ENCODE measurements around the gene RASAL2. TPM values are rescaled to one million over a fixed set of nuclear protein-coding genes. Genes with fewer than 3 reads are reported as not detected.

RASAL2 gene
- total RNA-seq, 1 experiment from 2014 or later = 22.2 TPM

GRCh38 chr1:178510155-178510554 is 416.3 kb downstream of the RASAL2 start:
- Histone ChIP-seq H2AFZ (ENCODE audit: low read length) (no peak overlapping the region), H3K4me2 (ENCODE audit: insufficient read depth, insufficient read length, low read length) (no peak overlapping the region), H3T11ph (ENCODE audit: low read length) (no peak overlapping the region), H4K8ac (replicated peaks; ENCODE audit: insufficient read length, low read depth, low read length) (no peak overlapping the region), H3K56ac (ENCODE audit: insufficient read length, low read depth, low read length) (no peak overlapping the region), H3K9me3 (ENCODE audit: control insufficient read depth, low read depth, low read length) (no peaks in the 10 kb centered on the region), H3K79me1 (ENCODE audit: insufficient read depth, low read depth, low read length, poor library complexity, severe bottlenecking) (no peaks in the 10 kb centered on the region), H2BK12ac (ENCODE audit: insufficient read length, low read depth, low read length) (no peak overlapping the region), H3K18ac (ENCODE audit: insufficient read length, low read depth, low read length) (no peak overlapping the region), H3K27ac (ENCODE audit: insufficient read length, low read depth, low read length) (no peak overlapping the region), H2BK15ac (ENCODE audit: low read depth, low read length) (no peak overlapping the region), H3K23ac (ENCODE audit: insufficient read length, low read depth, low read length) (no peak overlapping the region), H3K9ac (ENCODE audit: extremely low read depth, insufficient read length, low read length) (no peak overlapping the region), H3K4ac (ENCODE audit: low read depth, low read length) (no peak overlapping the region), H4K91ac (ENCODE audit: insufficient read length, low read depth, low read length) (no peak overlapping the region), H2AK5ac (ENCODE audit: insufficient read length, low read length) (no peak overlapping the region), H3K27me3 (ENCODE audit: insufficient read depth, low read length) (no peaks in the 10 kb centered on the region), H3K79me2 (ENCODE audit: insufficient read depth, low read length) (no peaks in the 10 kb centered on the region), H3K4me1 (ENCODE audit: insufficient read depth, low read length) (no peaks in the 10 kb centered on the region), H2BK120ac (ENCODE audit: low read depth, low read length, poor library complexity, severe bottlenecking) (no peak overlapping the region), H2BK5ac (ENCODE audit: insufficient read length, low read length) (no peak overlapping the region), H4K5ac (ENCODE audit: insufficient read length, low read depth, low read length) (no peak overlapping the region), H3K14ac (ENCODE audit: insufficient read depth, low read length) (no peak overlapping the region), H2BK20ac (ENCODE audit: low read depth, low read length, poor library complexity, severe bottlenecking) (no peak overlapping the region), H4K20me1 (ENCODE audit: control insufficient read depth, insufficient read depth, insufficient read length) (no peaks in the 10 kb centered on the region), H3K23me2 (ENCODE audit: insufficient read length, low read depth, low read length, poor library complexity, severe bottlenecking) (no peaks in the 10 kb centered on the region)
- peaks cover 4% of the 10 kb centered on the region for H3K27me3 Mint-ChIP-seq (ENCODE audit: low read depth)
- H3K27ac Mint-ChIP-seq = no peak overlapping the region
- DNase-seq = no peak
- TF ChIP-seq CTCF (conservative IDR thresholded peaks at IDR 0.05) = no peak
- peaks cover 0 to 6% of the 10 kb centered on the region in 2 experiments; a peak in 2 of 4 replicates for H3K4me1 Mint-ChIP-seq
- no CpG with 5 or more reads among the region's 4 CpGs for WGBS (ENCODE audit: extremely low coverage, insufficient read length, low lambda C conversion rate)
- no peaks in the 10 kb centered on the region for H3K9me3 Mint-ChIP-seq
- no peaks in the 10 kb centered on the region for H3K36me3 Mint-ChIP-seq (ENCODE audit: insufficient read depth in 1 of 3, low read depth in 3 of 3)
- H3K4me3 Mint-ChIP-seq = no peak overlapping the region
